ENCODE data around the gene LHX3. TPM values are rescaled to one million over a fixed set of nuclear protein-coding genes. Genes with fewer than 3 reads are reported as not detected.

The LHX3 gene
- total and polyA plus RNA-seq, 2 donors (not counting 1 experiment from before 2014, with no cell fraction given), result 0.07 to 0.30 TPM

DNA sequence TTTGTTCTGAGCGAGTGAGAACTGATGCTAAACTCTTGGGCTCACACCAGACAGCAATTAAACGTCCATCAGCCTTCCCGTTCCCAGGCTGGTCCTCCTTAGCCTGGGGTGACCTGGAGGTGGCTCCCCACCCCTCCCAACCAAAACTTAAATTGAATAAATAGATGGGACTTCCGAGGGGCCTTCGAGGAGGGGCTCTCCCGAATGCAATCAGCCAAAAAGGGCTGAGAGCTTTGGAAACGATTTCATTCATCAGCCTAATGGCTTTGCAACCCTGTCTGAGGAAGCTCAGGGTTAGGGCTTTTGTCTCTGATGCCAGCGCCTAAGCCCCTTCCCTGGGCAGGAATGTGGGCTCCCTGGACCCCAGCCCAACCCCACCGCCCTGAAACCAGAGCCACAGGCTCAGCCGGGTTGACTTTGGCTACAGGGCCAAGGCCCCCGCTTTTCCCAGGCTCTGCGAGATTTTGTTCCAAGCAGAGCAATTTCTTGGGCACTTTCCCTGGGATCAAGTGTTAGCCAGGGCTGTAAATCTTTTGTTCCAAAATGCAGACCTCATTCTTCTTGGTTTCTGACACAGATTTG is 29.2 kb downstream of the LHX3 start:
- no peak for ATAC-seq (ENCODE audit: low read depth)
- peaks cover 0 to 5% of the 10 kb centered on the region in 2 donors for H3K4me1 ChIP-seq (ENCODE audit: control insufficient read depth in 2 of 2, insufficient read depth in 2 of 2, low read length in 2 of 2)
- POLR2A ChIA-PET, result no interaction called here
- H3K36me3 ChIP-seq (replicated peaks in 1 of 2; ENCODE audit: control extremely low read depth in 1 of 2, control insufficient read depth in 1 of 2, extremely low read depth in 1 of 2, insufficient read depth in 2 of 2, low read length in 1 of 2), result no peaks in the 10 kb centered on the region
- 84% methylated on average over 11 of the region's 12 CpGs for WGBS (ENCODE audit: insufficient coverage)
- Mint-ChIP-seq H3K4me1 (peaks cover 7% of the 10 kb centered on the region), H3K27me3 (peaks cover 7% of the 10 kb centered on the region), H3K4me3 (no peak overlapping the region), H3K27ac (no peak overlapping the region), H3K9me3 (ENCODE audit: insufficient read depth) (no peaks in the 10 kb centered on the region)
- H4K20me1 ChIP-seq (ENCODE audit: control insufficient read depth, insufficient read depth, low read length, poor library complexity, severe bottlenecking), result no peaks in the 10 kb centered on the region
- H3K27ac ChIP-seq (ENCODE audit: low read length in 2 of 2), result no peak overlapping the region
- no peaks in the 10 kb centered on the region for H3K79me2 ChIP-seq (ENCODE audit: control insufficient read depth, insufficient read depth, low read length)
- DNase-seq, result no peak
- CTCF ChIA-PET, result interaction anchor here (0.9 kb wide), 1 partner anchor 107 kb away, joined by 3 read pairs; no protein-coding TSS in a partner anchor
- no peak overlapping the region for H3K9ac ChIP-seq (ENCODE audit: low read length)
- intact Hi-C loops (cut with micrococcal nuclease), result loop anchor here (1.0 kb wide), 1 partner anchor 108 kb away; no protein-coding TSS in a partner anchor
- H3K27me3 ChIP-seq (replicated peaks in 1 of 4; ENCODE audit: control extremely low read depth in 1 of 4, control insufficient read depth in 3 of 4, insufficient read depth in 4 of 4, low read length in 3 of 4), result peaks cover 0 to 19% (median 1%) of the 10 kb centered on the region in 4 experiments
- no peak overlapping the region for H2AFZ ChIP-seq (ENCODE audit: insufficient read depth, low read depth, low read length, poor library complexity, severe bottlenecking)
- no peak overlapping the region for H3K4me2 ChIP-seq (replicated peaks; ENCODE audit: low read depth, low read length, poor library complexity, severe bottlenecking)
- no peak overlapping the region for H3K4me3 ChIP-seq (ENCODE audit: control extremely low read depth in 1 of 5, extremely low read depth in 1 of 5, insufficient read depth in 1 of 5, low read depth in 2 of 5, low read length in 4 of 5)
- TF ChIP-seq EZH2 (IDR thresholded peaks at IDR 0.05; ENCODE audit: borderline replicate concordance, insufficient read depth, low read depth, low read length, poor library complexity, severe bottlenecking), result no peak
- TF ChIP-seq, protein P1, sequence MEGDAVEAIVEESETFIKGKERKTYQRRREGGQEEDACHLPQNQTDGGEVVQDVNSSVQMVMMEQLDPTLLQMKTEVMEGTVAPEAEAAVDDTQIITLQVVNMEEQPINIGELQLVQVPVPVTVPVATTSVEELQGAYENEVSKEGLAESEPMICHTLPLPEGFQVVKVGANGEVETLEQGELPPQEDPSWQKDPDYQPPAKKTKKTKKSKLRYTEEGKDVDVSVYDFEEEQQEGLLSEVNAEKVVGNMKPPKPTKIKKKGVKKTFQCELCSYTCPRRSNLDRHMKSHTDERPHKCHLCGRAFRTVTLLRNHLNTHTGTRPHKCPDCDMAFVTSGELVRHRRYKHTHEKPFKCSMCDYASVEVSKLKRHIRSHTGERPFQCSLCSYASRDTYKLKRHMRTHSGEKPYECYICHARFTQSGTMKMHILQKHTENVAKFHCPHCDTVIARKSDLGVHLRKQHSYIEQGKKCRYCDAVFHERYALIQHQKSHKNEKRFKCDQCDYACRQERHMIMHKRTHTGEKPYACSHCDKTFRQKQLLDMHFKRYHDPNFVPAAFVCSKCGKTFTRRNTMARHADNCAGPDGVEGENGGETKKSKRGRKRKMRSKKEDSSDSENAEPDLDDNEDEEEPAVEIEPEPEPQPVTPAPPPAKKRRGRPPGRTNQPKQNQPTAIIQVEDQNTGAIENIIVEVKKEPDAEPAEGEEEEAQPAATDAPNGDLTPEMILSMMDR (IDR thresholded peaks at IDR 0.05), result no peak
- H3K9me3 ChIP-seq (ENCODE audit: control extremely low read depth in 1 of 3, control insufficient read depth in 2 of 3, insufficient read depth in 1 of 3, low read length in 2 of 3), result peaks cover 0 to 6% (median 0%) of the 10 kb centered on the region in 3 donors

Data from B cell (primary cell).